Stimulated activated effector memory CD8-positive, alpha-beta T cell treated with anti-CD3 and anti-CD28 coated beads, Interleukin-12 subunit alpha, Interleukin-12 subunit beta, amount 100 ng/mL, for 72 hours (primary cell): ENCODE measurements around the gene SLC25A38.

Experiments
- ATAC-seq: fragments of 150-1000 bp; cut with Tn5 transposase; 2 replicates; pipeline ENCODE4 v1.10.0; 2021
- DNase-seq, 2 donors: peaks; one replicate each; pipeline ENCODE4 v3.0.0; 2021 to 2022; ENCODE audit warnings: low spot score in 2 of 2
- H3K27ac Mint-ChIP-seq: one replicate; pipeline ENCODE4 v1.8.0; 2022; ENCODE audit warnings: mild to moderate bottlenecking, mixed read lengths
- H3K36me3 Mint-ChIP-seq: one replicate; pipeline ENCODE4 v1.8.0; 2022; ENCODE audit warnings: mild to moderate bottlenecking, mixed read lengths
- H3K4me1 Mint-ChIP-seq: one replicate; pipeline ENCODE4 v1.8.0; 2022; ENCODE audit warnings: mixed read lengths
- H3K4me3 Mint-ChIP-seq: one replicate; pipeline ENCODE4 v1.8.0; 2022; ENCODE audit warnings: mild to moderate bottlenecking, mixed read lengths
- H3K9me3 Mint-ChIP-seq: one replicate; pipeline ENCODE4 v1.8.0; 2022; ENCODE audit warnings: mixed read lengths

Gene SLC25A38

DNA sequence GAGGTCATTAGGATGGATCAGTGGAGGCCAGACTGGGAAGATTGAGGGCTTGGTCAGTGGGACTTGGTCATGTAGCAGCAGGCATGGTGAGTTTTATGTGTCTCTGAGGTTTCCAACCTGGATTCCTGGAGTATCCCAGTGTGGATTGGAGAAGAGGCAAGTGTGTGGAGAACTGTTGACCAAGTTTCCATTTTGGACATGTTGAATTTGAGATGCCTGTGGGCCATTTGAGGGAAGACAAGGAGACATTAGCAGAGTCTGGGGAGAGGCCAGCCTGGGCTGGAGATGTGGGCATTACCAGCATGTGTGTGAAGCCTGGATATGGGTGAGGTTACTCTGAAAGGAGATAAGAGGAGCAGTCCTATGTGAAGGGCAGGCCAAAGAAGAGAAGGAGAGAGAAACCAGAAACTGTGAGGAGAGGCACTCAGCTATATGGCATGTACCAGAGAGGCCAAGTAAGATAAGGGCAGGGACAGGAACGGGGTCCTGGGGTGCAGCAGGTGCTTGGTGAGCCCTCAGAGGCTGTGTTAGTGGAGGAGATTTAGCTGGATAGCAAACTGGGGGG is 4.3 kb downstream of the SLC25A38 start:
- H3K27ac Mint-ChIP-seq: peak overlapping the region; percentile 83
- peaks cover 63% of the 10 kb centered on the region for H3K4me1 Mint-ChIP-seq
- H3K36me3 Mint-ChIP-seq: peaks cover 51% of the 10 kb centered on the region
- peak overlapping the region; percentile 38 for H3K4me3 Mint-ChIP-seq
- H3K9me3 Mint-ChIP-seq: no peaks in the 10 kb centered on the region
- DNase-seq: no peak
- ATAC-seq: no peak

GRCh38 chr3:39388153-39388552 is 5.0 kb downstream of the SLC25A38 start:
- peak overlapping the region; percentile 38 for H3K4me3 Mint-ChIP-seq
- DNase-seq: no peak
- H3K27ac Mint-ChIP-seq: peak overlapping the region; percentile 83
- H3K9me3 Mint-ChIP-seq: no peaks in the 10 kb centered on the region
- H3K4me1 Mint-ChIP-seq: peaks cover 62% of the 10 kb centered on the region
- ATAC-seq: no peak
- peaks cover 57% of the 10 kb centered on the region for H3K36me3 Mint-ChIP-seq

DNA sequence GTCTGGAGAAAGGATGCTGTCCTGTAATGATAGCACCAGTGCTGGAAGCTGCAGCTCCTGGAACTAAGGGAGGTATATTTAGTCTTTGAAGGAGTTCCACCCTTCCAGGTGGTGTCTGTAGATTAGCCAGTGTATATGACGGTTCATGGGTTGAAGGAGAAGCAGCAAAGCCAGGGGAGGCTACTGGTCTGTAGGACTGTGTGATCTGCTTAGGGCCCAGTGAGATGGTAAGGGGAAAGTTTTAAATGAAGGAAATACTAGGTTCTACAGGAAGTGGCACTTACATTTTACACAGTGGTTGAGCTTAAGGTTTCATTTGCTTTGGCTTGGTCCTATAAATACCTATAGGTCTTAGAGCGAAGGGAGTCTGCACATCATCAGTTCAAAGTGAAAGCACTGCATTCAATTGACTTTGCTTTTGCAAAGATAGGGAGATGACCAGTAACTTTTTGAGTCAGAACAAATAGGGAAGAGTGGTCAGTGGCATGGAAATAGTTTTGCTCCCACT is 5.6 kb downstream of the SLC25A38 start:
- DNase-seq (no peak), ATAC-seq (peak; percentile 45)
- peaks cover 58% of the 10 kb centered on the region for H3K36me3 Mint-ChIP-seq
- H3K4me3 Mint-ChIP-seq: peak overlapping the region; percentile 38
- H3K9me3 Mint-ChIP-seq: no peaks in the 10 kb centered on the region
- H3K4me1 Mint-ChIP-seq: peaks cover 55% of the 10 kb centered on the region
- H3K27ac Mint-ChIP-seq: peak overlapping the region; percentile 83

DNA sequence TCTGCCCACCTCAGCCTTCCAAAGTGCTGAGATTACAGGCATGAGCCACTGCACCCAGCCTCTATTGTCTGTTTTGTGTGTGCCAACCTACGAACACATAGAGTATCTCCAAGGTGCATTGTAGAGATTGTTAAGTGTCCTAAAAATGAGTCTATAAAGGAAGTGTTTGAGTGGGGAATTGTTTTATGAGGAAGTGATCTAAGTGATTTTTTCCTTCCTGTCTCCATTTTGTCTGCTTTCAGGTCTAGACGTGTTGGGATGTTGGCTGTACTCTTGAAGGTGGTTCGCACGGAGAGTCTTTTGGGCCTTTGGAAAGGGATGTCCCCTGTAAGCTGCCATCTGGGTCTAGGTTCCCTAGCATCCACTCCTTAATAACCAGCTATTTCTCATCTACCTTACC is 7.0 kb downstream of the SLC25A38 start:
- no peaks in the 10 kb centered on the region for H3K9me3 Mint-ChIP-seq
- H3K36me3 Mint-ChIP-seq: peaks cover 66% of the 10 kb centered on the region
- H3K27ac Mint-ChIP-seq: peak overlapping the region; percentile 83
- H3K4me3 Mint-ChIP-seq: no peak overlapping the region
- DNase-seq: no peak
- ATAC-seq: no peak
- H3K4me1 Mint-ChIP-seq: peaks cover 50% of the 10 kb centered on the region

DNA sequence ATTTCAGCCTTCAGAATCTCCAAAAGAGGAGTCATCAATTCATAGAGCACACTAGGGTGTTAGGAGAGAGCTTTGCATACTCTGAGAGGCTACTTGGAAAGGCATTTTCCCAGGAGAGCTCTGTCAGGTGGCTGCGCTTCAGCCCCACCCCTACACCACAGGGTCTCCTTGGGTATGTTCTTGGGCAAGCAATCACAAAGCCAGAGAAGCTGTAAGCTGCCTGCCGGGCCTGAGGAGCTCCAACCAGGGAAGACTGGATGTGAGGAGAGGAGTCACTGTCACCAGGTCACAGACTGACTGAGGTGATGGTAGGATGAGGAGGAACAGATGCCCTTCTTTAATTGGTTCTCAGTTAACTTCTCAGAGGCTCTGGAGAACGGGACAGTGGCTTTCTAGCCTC is 13.5 kb downstream of the SLC25A38 start:
- ATAC-seq: no peak
- Mint-ChIP-seq H3K4me1 (no peaks in the 10 kb centered on the region), H3K36me3 (peaks cover 89% of the 10 kb centered on the region), H3K4me3 (no peak overlapping the region), H3K27ac (peak overlapping the region; percentile 32), H3K9me3 (no peaks in the 10 kb centered on the region)
- no peak for DNase-seq

DNA sequence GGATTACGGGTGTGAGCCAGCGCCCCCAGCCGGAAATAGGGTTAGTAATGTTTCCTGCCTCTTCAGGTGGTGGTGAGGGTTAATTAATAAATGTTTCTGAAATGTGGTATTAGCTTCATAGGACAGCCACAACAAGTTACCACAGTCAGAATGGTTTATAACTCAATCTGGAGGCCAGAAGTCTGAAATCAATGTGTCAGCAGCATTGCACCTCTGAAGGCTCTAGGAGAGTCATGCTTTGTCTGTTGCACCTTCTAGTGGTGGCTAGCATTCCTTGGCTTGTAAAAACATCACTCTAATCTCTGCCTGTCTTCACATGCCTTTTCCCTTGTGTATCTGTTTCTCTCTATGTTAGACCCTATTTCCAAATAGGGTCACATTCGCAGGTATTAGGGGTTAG is 15.5 kb downstream of the SLC25A38 start:
- Mint-ChIP-seq H3K27ac (no peak overlapping the region), H3K9me3 (no peaks in the 10 kb centered on the region), H3K4me3 (no peak overlapping the region), H3K36me3 (peaks cover 77% of the 10 kb centered on the region), H3K4me1 (no peaks in the 10 kb centered on the region)
- peak; percentile 32 for ATAC-seq
- DNase-seq: no peak

- no peaks in the 10 kb centered on the region for H3K9me3 Mint-ChIP-seq
- H3K36me3 Mint-ChIP-seq: peaks cover 55% of the 10 kb centered on the region
- H3K4me3 Mint-ChIP-seq: no peak overlapping the region
- no peak for ATAC-seq
- peaks cover 9% of the 10 kb centered on the region for H3K4me1 Mint-ChIP-seq
- peak overlapping the region; percentile 2 for H3K27ac Mint-ChIP-seq
- DNase-seq: no peak
Observed at GRCh38 chr3:39401983-39402382, 18.8 kb downstream of the SLC25A38 start.

DNA sequence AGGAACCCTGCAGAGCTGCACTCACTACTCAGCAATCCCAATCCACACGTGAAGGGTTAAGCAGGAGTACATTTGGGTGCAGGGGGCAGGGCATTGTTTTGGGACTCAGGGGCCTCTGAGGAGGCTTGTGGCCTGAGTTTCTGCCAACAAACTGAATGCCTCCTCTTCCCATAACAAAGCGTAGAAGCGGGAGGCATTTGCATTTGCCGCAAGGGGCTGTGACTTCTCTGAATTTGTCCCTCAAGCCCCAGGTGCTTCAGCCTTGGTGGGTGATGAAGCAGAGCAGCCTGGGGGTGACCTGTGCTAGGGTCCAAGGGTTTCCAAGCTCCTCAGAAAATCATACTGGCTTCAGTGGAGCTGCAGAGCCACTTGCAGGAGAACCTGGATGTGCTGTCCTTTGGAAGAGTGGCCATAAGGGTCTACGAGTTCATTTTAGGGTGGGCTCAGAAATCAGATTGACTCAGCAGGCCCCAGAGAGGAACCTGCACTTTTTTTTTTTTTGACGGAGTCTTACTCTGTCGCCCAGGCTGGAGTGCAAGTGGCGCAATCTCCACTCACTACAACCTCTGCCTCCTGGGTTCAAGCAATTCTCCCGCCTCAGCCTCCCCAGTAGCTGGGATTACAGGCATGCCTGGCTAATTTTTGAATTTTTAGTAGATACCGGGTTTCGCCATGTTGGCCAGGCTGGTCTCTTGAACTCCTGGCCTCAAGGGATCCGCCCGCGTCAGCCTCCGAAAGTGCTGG is 21.9 kb downstream of the SLC25A38 start:
- peaks cover 61% of the 10 kb centered on the region for H3K36me3 Mint-ChIP-seq
- H3K27ac Mint-ChIP-seq: no peak overlapping the region
- DNase-seq (no peak), ATAC-seq (no peak)
- H3K4me3 Mint-ChIP-seq: peak overlapping the region; percentile 83
- H3K4me1 Mint-ChIP-seq: peaks cover 34% of the 10 kb centered on the region
- no peaks in the 10 kb centered on the region for H3K9me3 Mint-ChIP-seq

- DNase-seq: no peak
- Mint-ChIP-seq H3K36me3 (peaks cover 62% of the 10 kb centered on the region), H3K4me1 (peaks cover 40% of the 10 kb centered on the region), H3K9me3 (no peaks in the 10 kb centered on the region), H3K4me3 (peak overlapping the region; percentile 83), H3K27ac (peak overlapping the region; percentile 99)
- no peak for ATAC-seq
Observed at GRCh38 chr3:39405687-39406367, 22.7 kb downstream of the SLC25A38 start.

GRCh38 chr3:39406368-39407258 is 23.4 kb downstream of the SLC25A38 start, which contains the start of gene RPSA:
TSS of gene RPSA (plus strand) at chr3:39406720. CDS start at chr3:39407654, 934 bp downstream.
- DNase-seq (peak; percentile 84 to 97), ATAC-seq (peak; percentile 91)
- H3K4me3 Mint-ChIP-seq: peak within 1 kb of the TSS; percentile 83
- H3K9me3 Mint-ChIP-seq: no peaks in the 10 kb centered on the region
- peak within 1 kb of the TSS; percentile 99 for H3K27ac Mint-ChIP-seq
- H3K4me1 Mint-ChIP-seq: peaks cover 46% of the 10 kb centered on the region
- peaks cover 65% of the 10 kb centered on the region for H3K36me3 Mint-ChIP-seq

DNA sequence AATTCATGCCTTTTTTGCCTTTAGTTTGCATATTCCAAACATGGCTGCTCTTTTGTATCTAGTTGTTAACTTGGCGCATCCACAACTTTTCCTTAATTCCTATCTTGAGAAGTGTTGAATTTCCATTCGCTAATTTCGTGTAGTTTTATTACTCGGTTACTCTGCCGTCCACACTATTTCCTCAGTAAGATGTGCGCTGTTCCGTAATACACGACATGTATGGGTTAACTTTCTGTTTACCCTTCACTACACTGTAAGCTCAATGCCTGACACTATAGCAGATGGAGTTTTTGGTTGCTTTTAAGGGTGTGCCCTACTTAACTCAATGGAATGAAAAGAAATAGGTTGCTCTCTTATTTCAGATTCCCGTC is 24.1 kb downstream of the SLC25A38 start:
- no peak for ATAC-seq
- DNase-seq: no peak
- Mint-ChIP-seq H3K4me3 (peak overlapping the region; percentile 83), H3K27ac (peak overlapping the region; percentile 99), H3K4me1 (peaks cover 47% of the 10 kb centered on the region), H3K36me3 (peaks cover 71% of the 10 kb centered on the region), H3K9me3 (no peaks in the 10 kb centered on the region)

DNA sequence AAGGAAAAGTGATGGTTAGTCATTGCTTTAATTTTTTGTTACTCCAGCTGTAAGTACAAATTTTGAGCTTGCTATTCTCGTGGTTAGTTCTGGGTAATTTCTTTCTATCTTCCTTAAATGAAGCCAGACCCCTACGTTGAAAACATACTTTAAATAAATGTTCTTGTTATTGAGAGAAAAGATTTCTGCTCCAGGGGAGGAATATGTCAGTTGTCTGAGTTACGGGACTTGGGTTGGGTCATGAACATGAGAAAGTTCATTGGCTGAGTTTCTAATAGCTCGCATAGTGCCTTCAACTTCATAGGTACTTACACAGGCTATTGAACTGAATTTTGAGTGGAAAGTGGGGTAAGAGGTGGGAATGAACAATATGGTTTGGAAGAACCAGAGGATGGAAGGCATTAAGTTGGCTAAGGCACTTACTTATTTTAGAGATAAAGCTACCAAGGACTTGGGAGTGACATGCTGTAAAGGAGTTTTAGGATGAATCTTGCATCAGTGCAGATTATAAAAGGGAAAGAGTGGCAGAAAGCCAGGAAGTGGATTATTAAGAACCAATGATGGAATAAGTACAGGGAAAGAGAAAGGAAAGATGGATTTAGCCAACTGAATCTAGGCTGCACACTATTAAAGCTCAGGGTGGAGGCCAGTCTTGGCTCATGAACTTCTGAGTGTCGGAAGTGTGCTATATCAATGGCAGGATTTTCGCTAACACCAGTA is 24.8 kb downstream of the SLC25A38 start:
- no peak for ATAC-seq
- Mint-ChIP-seq H3K4me1 (peaks cover 51% of the 10 kb centered on the region), H3K4me3 (peak overlapping the region; percentile 83), H3K27ac (peak overlapping the region; percentile 99), H3K9me3 (no peaks in the 10 kb centered on the region), H3K36me3 (peaks cover 71% of the 10 kb centered on the region)
- no peak for DNase-seq

- Mint-ChIP-seq H3K4me1 (peaks cover 57% of the 10 kb centered on the region), H3K4me3 (peak overlapping the region; percentile 83), H3K27ac (peak overlapping the region; percentile 99), H3K36me3 (peaks cover 78% of the 10 kb centered on the region), H3K9me3 (no peaks in the 10 kb centered on the region)
- no peak for ATAC-seq
- no peak for DNase-seq
Observed at GRCh38 chr3:39408493-39409372, 25.6 kb downstream of the SLC25A38 start.
